OCI-LY7 (cell line): Measurements from ENCODE around the gene BCAN. TPM values are rescaled to one million over a fixed set of nuclear protein-coding genes. Genes with fewer than 3 reads are reported as not detected.

Source experiments
- BruUV-seq: library from RNA; stranded (reverse); fragments of 400-500 nt; replicated peaks from 2 replicates; lab custom pipeline; 2021; lab: Mats Ljungman, UMichigan
- CTCF ChIA-PET: fragments of 300-600 bp; sonication (Branson Sonifier 250); formaldehyde crosslinking; loops from one replicate; lab custom pipeline; 2022; ENCODE audit warnings: antibody characterized with exemption; ENCODE audit not compliant: unreplicated experiment; lab: Charles Lee
- POLR2A ChIA-PET: fragments of 300-600 bp; sonication (Branson Sonifier 250); formaldehyde crosslinking; loops from one replicate; lab custom pipeline; 2022; ENCODE audit warnings: antibody characterized with exemption; lab: Charles Lee
- DNase-seq: peaks from one replicate; pipeline ENCODE4 v3.0.0-alpha.2; 2015; ENCODE audit warnings: low spot score
- H2AFZ ChIP-seq: fragments of 200-600 bp; sonication (generic), shearing (Covaris generic); 2 replicates; pipeline ENCODE4 v1.6.1; 2014; ENCODE audit warnings: mild to moderate bottlenecking, antibody characterized with exemption, low read length, moderate library complexity
- H3K27ac ChIP-seq: fragments of 200-600 bp; sonication (generic); 2 replicates; pipeline ENCODE4 v1.5.1; 2014; ENCODE audit warnings: mixed run types, low read depth, mild to moderate bottlenecking, moderate library complexity, low read length, inconsistent platforms; ENCODE audit not compliant: poor library complexity, severe bottlenecking
- H3K36me3 ChIP-seq: fragments of 200-600 bp; sonication (generic); 2 replicates; pipeline ENCODE4 v1.6.1; 2014; ENCODE audit warnings: mild to moderate bottlenecking, antibody characterized with exemption, low read length, moderate library complexity, mixed read lengths; ENCODE audit not compliant: insufficient read depth
- H3K4me1 ChIP-seq: fragments of 200-600 bp; sonication (generic); 2 replicates; pipeline ENCODE4 v1.5.1; 2014; ENCODE audit warnings: mild to moderate bottlenecking, low read length; ENCODE audit not compliant: insufficient read depth, poor library complexity, severe bottlenecking
- H3K4me2 ChIP-seq: fragments of 200-600 bp; sonication (generic); 2 replicates; pipeline ENCODE4 v1.6.1; 2014; ENCODE audit warnings: mild to moderate bottlenecking, low read length
- H3K4me3 ChIP-seq: fragments of 200-600 bp; sonication (generic); 2 replicates; pipeline ENCODE4 v1.5.1; 2014; ENCODE audit warnings: mild to moderate bottlenecking, low read depth, low read length; ENCODE audit not compliant: poor library complexity, severe bottlenecking
- H3K79me2 ChIP-seq: fragments of 200-600 bp; sonication (generic); 2 replicates; pipeline ENCODE4 v1.6.1; 2016; ENCODE audit warnings: low read depth, mild to moderate bottlenecking, low read length, moderate library complexity, mixed read lengths; ENCODE audit not compliant: insufficient read depth
- H3K9me2 ChIP-seq: fragments of 200-600 bp; sonication (generic); 2 replicates; pipeline ENCODE4 v1.6.1; 2016; ENCODE audit warnings: mild to moderate bottlenecking, low read length, mixed read lengths; ENCODE audit not compliant: insufficient read depth
- H3K9me3 ChIP-seq: fragments of 200-600 bp; sonication (generic); 2 replicates; pipeline ENCODE4 v1.6.1; 2014; ENCODE audit warnings: mild to moderate bottlenecking, mixed run types, low read length, mixed read lengths
- H4K20me1 ChIP-seq: fragments of 200-600 bp; sonication (generic); 2 replicates; pipeline ENCODE4 v1.6.1; 2014; ENCODE audit warnings: mild to moderate bottlenecking, antibody characterized with exemption, low read length, moderate library complexity, mixed read lengths; ENCODE audit not compliant: insufficient read depth
- EZH2phosphoT487 ChIP-seq: fragments of 200-600 bp; sonication (generic); IDR thresholded peaks from 2 replicates; pipeline ENCODE4 v1.6.1; 2018; ENCODE audit warnings: low read depth, borderline replicate concordance, mild to moderate bottlenecking, mixed run types, antibody characterized with exemption, low read length, moderate library complexity, mixed read lengths
- intact Hi-C: fragments of 100-400 bp; cut with micrococcal nuclease; formaldehyde crosslinking; loops from one replicate; pipeline ENCODE4 v1.10.0; 2022; ENCODE audit not compliant: unreplicated experiment
- total RNA-seq, 2 experiments: library from RNA; depleted of rRNA in 1 of 2; stranded (reverse); fragments of >200 nt in 1 of 2; shearing (Covaris generic) in 1 of 2; gene quantifications; 2 replicates each; pipeline ENCODE4 v1.2.3, GENCODE V29; 2014 to 2022
- TF ChIP-seq, protein P1 (sequence below): fragments of 200-600 bp; sonication (generic); conservative IDR thresholded peaks from 2 replicates; pipeline ENCODE4 v1.5.1; 2014; ENCODE audit warnings: mild to moderate bottlenecking, antibody characterized with exemption, low read length, moderate library complexity, mixed read lengths

BCAN gene
- total RNA-seq, 2 experiments from 2014 or later, result not detected

DNA sequence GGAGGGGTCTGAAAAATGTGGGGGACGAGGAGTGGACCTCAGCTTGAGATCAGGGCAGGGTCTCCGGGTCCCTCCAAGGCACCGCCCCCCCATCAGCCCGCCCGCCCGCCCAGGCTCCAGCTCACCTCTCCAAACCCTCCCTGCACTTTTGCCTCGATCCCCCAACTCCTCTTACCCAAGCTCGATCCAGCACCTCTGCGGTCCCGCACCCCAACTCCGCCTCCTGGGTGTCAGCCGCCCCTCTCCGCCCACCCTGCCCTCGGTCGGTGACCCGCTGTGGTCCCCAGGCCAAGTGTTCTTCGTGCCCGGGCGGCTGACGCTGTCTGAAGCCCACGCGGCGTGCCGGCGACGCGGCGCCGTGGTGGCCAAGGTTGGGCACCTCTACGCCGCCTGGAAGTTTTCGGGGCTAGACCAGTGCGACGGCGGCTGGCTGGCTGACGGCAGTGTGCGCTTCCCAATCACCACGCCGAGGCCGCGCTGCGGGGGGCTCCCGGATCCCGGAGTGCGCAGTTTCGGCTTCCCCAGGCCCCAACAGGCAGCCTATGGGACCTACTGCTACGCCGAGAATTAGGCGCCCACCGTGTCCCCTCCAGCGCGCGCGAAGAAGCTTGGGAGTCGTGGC, 17.0 kb upstream of the BCAN start:
- no peak overlapping the region for H3K4me3 ChIP-seq

DNA sequence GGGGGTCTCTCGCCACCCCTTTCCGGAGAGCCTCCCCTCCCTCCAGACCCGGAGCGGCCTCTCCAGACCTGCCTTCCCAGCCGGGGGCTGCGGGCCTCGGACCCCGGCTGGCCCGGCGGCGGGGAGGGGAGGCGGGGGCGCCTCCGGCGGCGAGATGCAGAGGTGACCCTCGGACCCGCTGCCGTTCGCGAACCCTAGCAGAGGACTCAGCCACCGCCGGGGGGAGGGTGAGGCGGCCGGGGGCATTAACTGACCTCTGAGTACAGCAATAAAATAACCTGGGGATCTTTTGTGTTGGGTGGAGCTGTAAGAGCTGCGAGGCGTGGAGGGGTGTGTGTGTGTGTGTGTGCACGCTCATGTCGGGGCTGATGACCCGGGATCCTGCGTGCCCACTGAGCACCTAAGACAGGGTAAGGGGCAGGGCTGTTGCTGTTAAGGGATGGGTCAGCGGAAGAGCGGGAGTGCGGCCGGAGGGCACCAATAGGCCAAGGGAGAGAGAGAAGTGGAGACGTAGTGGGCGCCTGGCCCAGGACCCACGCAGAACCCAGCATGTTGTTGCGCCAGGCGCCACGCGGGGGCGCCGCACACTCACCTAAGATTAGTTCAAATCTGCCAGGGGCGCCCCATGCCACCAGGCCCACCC, 16.4 kb upstream of the BCAN start:
- Histone ChIP-seq H3K9me3 (no peaks in the 10 kb centered on the region), H3K4me2 (no peak overlapping the region), H3K27ac (no peak overlapping the region), H3K9me2 (no peaks in the 10 kb centered on the region), H2AFZ (no peak overlapping the region), H4K20me1 (no peaks in the 10 kb centered on the region), H3K79me2 (no peaks in the 10 kb centered on the region), H3K4me1 (peaks cover 23% of the 10 kb centered on the region), H3K4me3 (no peak overlapping the region), H3K36me3 (no peaks in the 10 kb centered on the region)
- TF ChIP-seq, protein P1, sequence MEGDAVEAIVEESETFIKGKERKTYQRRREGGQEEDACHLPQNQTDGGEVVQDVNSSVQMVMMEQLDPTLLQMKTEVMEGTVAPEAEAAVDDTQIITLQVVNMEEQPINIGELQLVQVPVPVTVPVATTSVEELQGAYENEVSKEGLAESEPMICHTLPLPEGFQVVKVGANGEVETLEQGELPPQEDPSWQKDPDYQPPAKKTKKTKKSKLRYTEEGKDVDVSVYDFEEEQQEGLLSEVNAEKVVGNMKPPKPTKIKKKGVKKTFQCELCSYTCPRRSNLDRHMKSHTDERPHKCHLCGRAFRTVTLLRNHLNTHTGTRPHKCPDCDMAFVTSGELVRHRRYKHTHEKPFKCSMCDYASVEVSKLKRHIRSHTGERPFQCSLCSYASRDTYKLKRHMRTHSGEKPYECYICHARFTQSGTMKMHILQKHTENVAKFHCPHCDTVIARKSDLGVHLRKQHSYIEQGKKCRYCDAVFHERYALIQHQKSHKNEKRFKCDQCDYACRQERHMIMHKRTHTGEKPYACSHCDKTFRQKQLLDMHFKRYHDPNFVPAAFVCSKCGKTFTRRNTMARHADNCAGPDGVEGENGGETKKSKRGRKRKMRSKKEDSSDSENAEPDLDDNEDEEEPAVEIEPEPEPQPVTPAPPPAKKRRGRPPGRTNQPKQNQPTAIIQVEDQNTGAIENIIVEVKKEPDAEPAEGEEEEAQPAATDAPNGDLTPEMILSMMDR, result peak; percentile 93
- TF ChIP-seq EZH2phosphoT487, result no peak
- CTCF ChIA-PET, result interaction anchor here (1.0 kb wide), 1 partner anchor 29 kb away, joined by 3 read pairs; no protein-coding TSS in a partner anchor
- intact Hi-C loops, result loop anchor here (2.0 to 5.0 kb wide), 3 partner anchors 53 to 243 kb away; partner anchors contain the start of genes ISG20L2 and METTL25B
- BruUV-seq, result no TSS peak
- POLR2A ChIA-PET, result no interaction called here
- peak; percentile 68 for DNase-seq

More for the DNA sequence above, 17.0 kb upstream of the BCAN start:
- TF ChIP-seq, protein P1, result no peak
- TF ChIP-seq EZH2phosphoT487, result no peak
- Histone ChIP-seq H3K4me1 (peaks cover 19% of the 10 kb centered on the region), H3K79me2 (no peaks in the 10 kb centered on the region), H2AFZ (no peak overlapping the region), H3K9me2 (no peaks in the 10 kb centered on the region), H3K27ac (no peak overlapping the region), H4K20me1 (no peaks in the 10 kb centered on the region), H3K9me3 (no peaks in the 10 kb centered on the region), H3K36me3 (no peaks in the 10 kb centered on the region), H3K4me2 (no peak overlapping the region)
- intact Hi-C loops, result loop anchor here (5.0 kb wide), 2 partner anchors 102 to 243 kb away; partner anchors contain the start of genes ISG20L2 and METTL25B
- BruUV-seq, result no TSS peak
- CTCF ChIA-PET, result interaction anchor here (0.6 to 1.1 kb wide), 4 partner anchors 14 to 179 kb away, joined by 3 to 7 read pairs (median 5); no protein-coding TSS in a partner anchor
- POLR2A ChIA-PET, result interaction anchor here (1.2 kb wide), 1 partner anchor 12 kb away, joined by 4 read pairs; no protein-coding TSS in a partner anchor
- DNase-seq, result no peak
